Suprapubic skin (tissue), 3 donors: ENCODE data around the gene OSBPL8.

Experiments used
- POLR2AphosphoS5 ChIP-seq, 3 donors: sonication (generic); formaldehyde crosslinking; IDR thresholded peaks; one replicate each; pipeline ENCODE4 v1.6.1; 2017; ENCODE audit warnings: antibody characterized with exemption in 3 of 3
- TF ChIP-seq, protein P1 (sequence below), 2 donors: fragments of 200-600 bp in 1 of 2; fragments of 450-650 bp in 1 of 2; sonication (generic) in 1 of 2; IDR thresholded peaks; one replicate each; pipeline ENCODE4 v1.5.1; 2016 to 2019; ENCODE audit warnings: antibody characterized with exemption in 2 of 2, mild to moderate bottlenecking in 1 of 2, moderate library complexity in 1 of 2

DNA sequence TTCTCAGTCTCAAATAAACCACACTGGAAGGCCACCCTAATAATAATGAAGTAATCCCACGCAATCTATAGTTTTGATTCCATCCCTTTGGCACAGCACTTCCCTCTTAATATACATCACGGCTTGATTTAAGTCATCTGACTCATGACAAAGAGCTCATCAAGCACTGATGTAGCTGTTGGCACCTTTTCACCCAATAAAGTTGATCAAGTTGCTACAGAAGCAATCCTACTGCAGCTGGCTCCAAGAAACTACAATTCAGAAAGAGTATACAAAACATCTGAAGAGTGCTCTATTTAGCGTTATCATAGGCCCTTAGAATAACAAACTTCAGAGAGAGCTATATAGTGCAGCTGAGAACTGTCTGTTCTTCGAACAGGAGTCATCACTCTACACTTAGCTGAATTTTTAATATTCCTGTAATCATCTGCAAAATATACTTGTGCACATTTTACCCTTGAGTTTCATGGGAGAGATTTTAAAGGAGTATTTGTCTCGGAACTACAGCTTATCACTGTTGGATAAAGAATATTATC, 94.9 kb downstream of the OSBPL8 start:
- TF ChIP-seq, protein P1, sequence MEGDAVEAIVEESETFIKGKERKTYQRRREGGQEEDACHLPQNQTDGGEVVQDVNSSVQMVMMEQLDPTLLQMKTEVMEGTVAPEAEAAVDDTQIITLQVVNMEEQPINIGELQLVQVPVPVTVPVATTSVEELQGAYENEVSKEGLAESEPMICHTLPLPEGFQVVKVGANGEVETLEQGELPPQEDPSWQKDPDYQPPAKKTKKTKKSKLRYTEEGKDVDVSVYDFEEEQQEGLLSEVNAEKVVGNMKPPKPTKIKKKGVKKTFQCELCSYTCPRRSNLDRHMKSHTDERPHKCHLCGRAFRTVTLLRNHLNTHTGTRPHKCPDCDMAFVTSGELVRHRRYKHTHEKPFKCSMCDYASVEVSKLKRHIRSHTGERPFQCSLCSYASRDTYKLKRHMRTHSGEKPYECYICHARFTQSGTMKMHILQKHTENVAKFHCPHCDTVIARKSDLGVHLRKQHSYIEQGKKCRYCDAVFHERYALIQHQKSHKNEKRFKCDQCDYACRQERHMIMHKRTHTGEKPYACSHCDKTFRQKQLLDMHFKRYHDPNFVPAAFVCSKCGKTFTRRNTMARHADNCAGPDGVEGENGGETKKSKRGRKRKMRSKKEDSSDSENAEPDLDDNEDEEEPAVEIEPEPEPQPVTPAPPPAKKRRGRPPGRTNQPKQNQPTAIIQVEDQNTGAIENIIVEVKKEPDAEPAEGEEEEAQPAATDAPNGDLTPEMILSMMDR (IDR thresholded peaks at IDR 0.05) = no peak
- no peak for TF ChIP-seq POLR2AphosphoS5 (IDR thresholded peaks at IDR 0.05)
